22Rv1 (cell line): ENCODE measurements around the gene METTL25.

ENCODE experiments used
- H3K27ac ChIP-seq: fragments of 450-650 bp; 2 replicates; pipeline ENCODE4 v1.5.1; 2017
- ZFX ChIP-seq: fragments of 450-650 bp; IDR thresholded peaks from 2 replicates; pipeline ENCODE4 v1.6.1; 2017; ENCODE audit warnings: antibody characterized with exemption, borderline replicate concordance
- TF ChIP-seq, protein P1 (sequence below): fragments of 450-650 bp; IDR thresholded peaks from 2 replicates; pipeline ENCODE4 v1.5.1; 2017; ENCODE audit warnings: mild to moderate bottlenecking

METTL25 gene

GRCh38 chr12:82481954-82482353 is 123.6 kb downstream of the METTL25 start:
- no peak overlapping the region for H3K27ac ChIP-seq
- TF ChIP-seq ZFX = no peak
- TF ChIP-seq, protein P1, sequence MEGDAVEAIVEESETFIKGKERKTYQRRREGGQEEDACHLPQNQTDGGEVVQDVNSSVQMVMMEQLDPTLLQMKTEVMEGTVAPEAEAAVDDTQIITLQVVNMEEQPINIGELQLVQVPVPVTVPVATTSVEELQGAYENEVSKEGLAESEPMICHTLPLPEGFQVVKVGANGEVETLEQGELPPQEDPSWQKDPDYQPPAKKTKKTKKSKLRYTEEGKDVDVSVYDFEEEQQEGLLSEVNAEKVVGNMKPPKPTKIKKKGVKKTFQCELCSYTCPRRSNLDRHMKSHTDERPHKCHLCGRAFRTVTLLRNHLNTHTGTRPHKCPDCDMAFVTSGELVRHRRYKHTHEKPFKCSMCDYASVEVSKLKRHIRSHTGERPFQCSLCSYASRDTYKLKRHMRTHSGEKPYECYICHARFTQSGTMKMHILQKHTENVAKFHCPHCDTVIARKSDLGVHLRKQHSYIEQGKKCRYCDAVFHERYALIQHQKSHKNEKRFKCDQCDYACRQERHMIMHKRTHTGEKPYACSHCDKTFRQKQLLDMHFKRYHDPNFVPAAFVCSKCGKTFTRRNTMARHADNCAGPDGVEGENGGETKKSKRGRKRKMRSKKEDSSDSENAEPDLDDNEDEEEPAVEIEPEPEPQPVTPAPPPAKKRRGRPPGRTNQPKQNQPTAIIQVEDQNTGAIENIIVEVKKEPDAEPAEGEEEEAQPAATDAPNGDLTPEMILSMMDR = no peak

GRCh38 chr12:82486524-82487235 is 128.4 kb downstream of the METTL25 start:
- TF ChIP-seq, protein P1 = no peak
- no peak for TF ChIP-seq ZFX
- no peak overlapping the region for H3K27ac ChIP-seq

DNA sequence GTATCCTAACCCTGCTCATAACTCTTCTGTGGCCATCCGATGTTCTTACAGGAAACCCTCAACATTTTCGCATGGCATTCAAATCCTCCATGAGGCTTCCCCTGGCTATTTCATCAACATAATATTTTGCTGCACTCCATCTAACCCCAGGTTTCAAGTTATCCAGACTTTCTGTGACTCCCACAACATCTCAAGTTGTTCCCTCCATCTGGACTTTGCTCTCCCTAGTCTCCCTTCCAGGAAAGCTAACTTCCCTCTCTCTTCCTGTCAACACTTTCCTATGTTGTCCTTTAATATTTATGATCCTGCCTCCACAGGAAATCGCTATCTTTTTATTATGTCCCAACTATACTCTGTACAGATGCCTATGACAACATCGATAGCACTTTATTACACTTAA is 146.1 kb downstream of the METTL25 start:
- TF ChIP-seq, protein P1 = no peak
- TF ChIP-seq ZFX = no peak
- H3K27ac ChIP-seq = no peak overlapping the region

- TF ChIP-seq, protein P1 = no peak
- no peak for TF ChIP-seq ZFX
- no peak overlapping the region for H3K27ac ChIP-seq
Observed at GRCh38 chr12:82505150-82505549, 146.8 kb downstream of the METTL25 start.

DNA sequence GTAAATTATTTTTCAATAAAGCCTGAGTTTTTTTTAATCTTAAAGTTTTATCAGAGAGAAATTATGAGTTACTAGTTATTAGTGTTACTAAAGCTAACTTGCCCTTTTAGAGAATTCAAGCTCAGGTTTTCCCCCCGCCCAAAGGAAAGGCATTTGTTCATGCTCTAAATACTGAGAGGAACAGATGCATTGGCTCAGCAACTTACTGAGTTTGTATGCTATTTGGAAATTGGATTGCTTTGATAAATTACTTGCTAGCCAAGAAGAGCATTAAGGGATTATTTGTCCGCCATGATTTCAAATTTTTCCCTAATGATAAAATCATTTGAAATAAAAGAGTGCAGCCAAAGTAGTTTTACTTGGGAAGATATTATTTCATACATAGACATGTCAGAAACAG is 149.4 kb downstream of the METTL25 start:
- no peak overlapping the region for H3K27ac ChIP-seq
- TF ChIP-seq ZFX = no peak
- TF ChIP-seq, protein P1 = no peak

DNA sequence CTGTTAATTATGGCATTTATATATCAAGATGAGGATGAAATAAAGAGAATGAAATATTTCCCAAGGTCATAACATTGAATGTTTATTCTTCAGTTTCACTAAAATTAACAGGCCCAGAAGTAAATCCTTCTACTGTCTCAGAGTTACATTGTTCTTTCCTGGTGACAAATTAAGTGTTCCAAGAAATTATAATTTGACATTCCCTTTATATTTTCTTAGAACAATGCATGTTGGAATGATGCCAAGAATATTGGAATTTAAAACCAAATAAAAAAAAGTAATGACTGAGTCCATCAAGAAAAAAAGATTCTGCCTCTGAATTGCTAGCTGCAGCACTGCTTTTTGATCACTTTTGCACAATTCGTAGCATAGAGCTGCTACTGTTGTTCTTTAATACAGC is 152.1 kb downstream of the METTL25 start:
- no peak overlapping the region for H3K27ac ChIP-seq
- TF ChIP-seq ZFX = no peak
- TF ChIP-seq, protein P1 = no peak

DNA sequence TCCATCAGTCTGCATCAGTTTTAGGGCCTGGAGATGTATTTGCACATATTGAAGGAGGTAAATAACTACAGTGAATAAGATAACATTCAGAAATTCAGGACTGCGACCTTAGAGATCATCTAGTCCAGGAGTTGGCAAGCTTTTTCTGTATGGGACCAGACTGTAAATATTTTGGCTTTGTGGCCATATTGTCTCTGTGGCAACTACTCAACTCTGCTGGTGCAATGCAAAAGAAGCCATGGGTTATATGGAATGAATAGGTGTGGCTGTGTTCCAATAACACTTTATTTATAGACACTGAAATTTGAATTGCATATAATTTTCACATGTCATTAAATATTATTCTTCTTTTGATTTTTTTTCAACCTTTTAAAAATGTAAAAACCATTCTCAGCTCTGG is 156.6 kb downstream of the METTL25 start:
- no peak overlapping the region for H3K27ac ChIP-seq
- TF ChIP-seq ZFX = no peak
- TF ChIP-seq, protein P1 = no peak
